Measurements from ENCODE around the gene CAMKV. TPM values are rescaled to one million over a fixed set of nuclear protein-coding genes. Genes with fewer than 3 reads are reported as not detected.

Gene CAMKV
- total and polyA plus RNA-seq, 2 of the 8 experiments (the other 6 are each of a cell fraction or from before 2014, with no cell fraction given) = 56.3 to 66.4 TPM

DNA sequence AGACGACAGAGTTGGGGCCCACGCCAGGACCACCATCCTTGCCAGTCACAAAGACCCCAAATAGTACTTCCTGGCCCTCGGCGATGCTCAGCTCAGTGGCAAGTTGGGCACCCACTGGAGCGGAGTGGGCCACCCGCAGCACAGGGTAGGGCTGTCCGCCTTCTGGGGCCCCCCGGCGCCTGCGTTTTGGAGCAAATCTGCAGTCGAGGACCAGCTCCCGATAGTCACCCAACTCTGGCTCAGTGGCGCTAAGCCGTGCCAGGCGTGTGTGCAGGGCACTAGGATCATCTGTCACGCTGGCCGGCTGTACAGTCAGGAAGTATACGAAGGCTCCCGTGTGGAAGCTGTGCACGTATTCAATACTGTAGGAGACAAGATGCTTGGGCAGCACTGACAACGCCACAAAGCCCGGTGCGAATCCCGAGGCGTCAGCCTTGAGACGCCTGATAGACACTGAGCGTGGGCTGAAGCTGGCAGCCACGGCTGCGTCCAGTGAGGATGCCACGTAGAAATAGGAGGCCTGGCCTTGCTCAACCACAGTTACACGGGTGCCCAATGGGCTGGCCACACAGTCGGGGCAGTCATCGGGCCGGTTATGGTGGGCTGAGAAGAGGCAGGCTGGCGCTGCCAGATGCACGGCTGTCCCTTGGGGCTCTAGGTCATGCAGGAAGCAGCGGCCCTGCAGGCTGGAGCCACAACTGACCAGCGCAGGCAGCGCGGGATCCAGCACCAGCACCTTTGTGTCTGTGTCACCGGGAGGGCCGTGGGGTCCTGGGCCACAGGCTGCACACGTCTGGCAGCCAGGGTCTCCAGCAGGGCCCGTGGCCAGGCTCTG lies 33.0 kb upstream of the CAMKV start:
- H2AK5ac ChIP-seq (ENCODE audit: low read depth, low read length) = no peak overlapping the region
- DNase-seq (ENCODE audit: low read depth in 1 of 2, low spot score in 2 of 2) = no peak
- H3K4me2 ChIP-seq (ENCODE audit: insufficient read depth in 1 of 2, low read depth in 2 of 2, low read length in 2 of 2) = peak overlapping the region; percentile 46 to 68; a peak in 2 of 4 replicates
- H3K18ac ChIP-seq (ENCODE audit: extremely low read depth, low read length) = peak overlapping the region; percentile 40
- peak overlapping the region; percentile 71; the same call in 1 of the 2 replicates for H2BK12ac ChIP-seq (ENCODE audit: low read depth, low read length)
- H3K79me1 ChIP-seq (ENCODE audit: low read depth, low read length) = no peaks in the 10 kb centered on the region
- H3K9ac ChIP-seq (replicated peaks in 1 of 4; ENCODE audit: extremely low read depth in 1 of 4, low read depth in 3 of 4, low read length in 3 of 4) = no peak overlapping the region
- no peak overlapping the region for H3K23ac ChIP-seq (ENCODE audit: insufficient read length)
- H3K4ac ChIP-seq (replicated peaks; ENCODE audit: insufficient read length, low read depth, low read length) = no peak overlapping the region
- H4K20me1 ChIP-seq (replicated peaks in 1 of 2; ENCODE audit: control insufficient read depth in 1 of 2, insufficient read depth in 2 of 2, low read length in 2 of 2) = peaks cover 0 to 2% of the 10 kb centered on the region in 2 experiments
- H3K56ac ChIP-seq (replicated peaks; ENCODE audit: insufficient read length, low read depth, low read length) = no peak overlapping the region
- 90% methylated on average over 38 of the region's 44 CpGs; no CpG with 5 or more reads in 1 of the 2 experiments for WGBS, 2 experiments (ENCODE audit: extremely low coverage in 1 of 2, insufficient coverage in 1 of 2, insufficient read length in 1 of 2, insufficient replicate concordance in 2 of 2, low coverage in 1 of 2, low lambda C conversion rate in 2 of 2, missing lambda C conversion rate in 1 of 2)
- H3K27me3 ChIP-seq (replicated peaks in 1 of 4; ENCODE audit: control insufficient read depth in 3 of 4, extremely low read depth in 1 of 4, insufficient read depth in 3 of 4, low read length in 3 of 4) = peaks cover 0 to 3% (median 1%) of the 10 kb centered on the region in 4 experiments; a peak in 3 of 7 replicates
- no peaks in the 10 kb centered on the region for H3K79me2 ChIP-seq (ENCODE audit: control insufficient read depth in 1 of 2, insufficient read depth in 2 of 2, low read length in 2 of 2)
- no peak overlapping the region for H2AFZ ChIP-seq (ENCODE audit: low read length)
- H2BK120ac ChIP-seq (replicated peaks; ENCODE audit: low read depth, low read length) = no peak overlapping the region
- H3K4me1 ChIP-seq (replicated peaks in 1 of 4; ENCODE audit: control insufficient read depth in 3 of 4, insufficient read depth in 4 of 4, low read length in 3 of 4) = peaks cover 0 to 21% (median 14%) of the 10 kb centered on the region in 4 experiments; a peak in 6 of 7 replicates
- peak overlapping the region; percentile 82; the same call in 1 of the 2 replicates for H2BK20ac ChIP-seq (ENCODE audit: low read length)
- 0 out of 8 replicates have a peak overlapping the region, but pooled peaks of 1 of the 4 experiments have one; percentile 49 for H3K4me3 ChIP-seq (ENCODE audit: extremely low read depth in 1 of 4, insufficient read depth in 2 of 4, low read depth in 3 of 4, low read length in 4 of 4)
- no peak overlapping the region for H3K27ac ChIP-seq (ENCODE audit: low read depth, low read length)
- H3K14ac ChIP-seq (ENCODE audit: insufficient read length) = no peak overlapping the region
- H4K8ac ChIP-seq (ENCODE audit: extremely low read depth, insufficient read depth, low read length) = peak overlapping the region; percentile 83; the same call in 1 of the 2 replicates
- FAIRE-seq = no peak
- H3K36me3 ChIP-seq (ENCODE audit: control insufficient read depth in 2 of 4, insufficient read depth in 4 of 4, low read length in 3 of 4) = no peaks in the 10 kb centered on the region
- peak overlapping the region; percentile 32; the same call in 1 of the 2 replicates for H2BK5ac ChIP-seq (ENCODE audit: low read depth, low read length)
- H4K91ac ChIP-seq (replicated peaks; ENCODE audit: insufficient read length, low read length) = peak overlapping the region; percentile 76
- no peak for TF ChIP-seq RFX5 (IDR thresholded peaks at IDR 0.05; ENCODE audit: borderline replicate concordance, low read depth, low read length)
- TF ChIP-seq MAFK (IDR thresholded peaks at IDR 0.05; ENCODE audit: low read depth, low read length) = no peak
- TF ChIP-seq CHD1 (IDR thresholded peaks at IDR 0.05; ENCODE audit: low read depth, low read length) = no peak
- TF ChIP-seq BCL11A (IDR thresholded peaks at IDR 0.05; ENCODE audit: low read depth in 2 of 2, low read length in 2 of 2) = no peak
- TF ChIP-seq RXRA (IDR thresholded peaks at IDR 0.05; ENCODE audit: insufficient read depth, low read depth, low read length) = no peak
- no peak for TF ChIP-seq TBP (IDR thresholded peaks at IDR 0.05; ENCODE audit: low read depth, low read length)
- TF ChIP-seq ASH2L (IDR thresholded peaks at IDR 0.05; ENCODE audit: low read length) = no peak
- no peak overlapping the region for H2BK15ac ChIP-seq (ENCODE audit: low read length)
- no peaks in the 10 kb centered on the region; the same call in 1 of the 2 replicates for H3K23me2 ChIP-seq (ENCODE audit: low read depth, low read length)
- POLR2A ChIA-PET (ENCODE audit: partially characterized antibody) = interaction anchor here (0.6 to 5.1 kb wide), 13 partner anchors 7 to 474 kb away, joined by 3 to 23 read pairs (median 4); partner anchors contain the start of genes MON1A, NICN1 and RBM6
- CTCF ChIA-PET (ENCODE audit: partially characterized antibody) = interaction anchor here (1.1 to 16.1 kb wide), 9 partner anchors 8 to 201 kb away, joined by 4 to 306 read pairs (median 28); partner anchors contain the start of genes CAMKV and INKA1
- no peaks in the 10 kb centered on the region for H3K9me3 ChIP-seq (ENCODE audit: insufficient read depth in 2 of 2, low read depth in 1 of 2, low read length in 1 of 2)
- no peak overlapping the region for H4K5ac ChIP-seq (ENCODE audit: insufficient read length, low read depth, low read length)
